ENCODE measurements around the gene DNM3. TPM values are rescaled to one million over a fixed set of nuclear protein-coding genes. Genes with fewer than 3 reads are reported as not detected.

DNM3 gene
- total and polyA plus RNA-seq, 2 donors (not counting 1 experiment from before 2014, with no cell fraction given): 1.0 to 1.3 TPM

- Mint-ChIP-seq H3K9me3 (ENCODE audit: insufficient read depth) (no peaks in the 10 kb centered on the region), H3K27me3 (peaks cover 42% of the 10 kb centered on the region), H3K4me1 (no peaks in the 10 kb centered on the region), H3K27ac (no peak overlapping the region), H3K4me3 (no peak overlapping the region)
- Histone ChIP-seq H3K9me3 (ENCODE audit: control extremely low read depth in 1 of 3, control insufficient read depth in 2 of 3, insufficient read depth in 1 of 3, low read length in 2 of 3) (no peaks in the 10 kb centered on the region), H3K27ac (ENCODE audit: low read length in 2 of 2) (no peak overlapping the region), H3K4me3 (ENCODE audit: control extremely low read depth in 1 of 5, extremely low read depth in 1 of 5, insufficient read depth in 1 of 5, low read depth in 2 of 5, low read length in 4 of 5) (no peak overlapping the region), H3K79me2 (ENCODE audit: control insufficient read depth, insufficient read depth, low read length) (no peaks in the 10 kb centered on the region), H3K27me3 (replicated peaks in 1 of 4; ENCODE audit: control extremely low read depth in 1 of 4, control insufficient read depth in 3 of 4, insufficient read depth in 4 of 4, low read length in 3 of 4) (no peaks in the 10 kb centered on the region), H3K36me3 (replicated peaks in 1 of 2; ENCODE audit: control extremely low read depth in 1 of 2, control insufficient read depth in 1 of 2, extremely low read depth in 1 of 2, insufficient read depth in 2 of 2, low read length in 1 of 2) (no peaks in the 10 kb centered on the region), H3K4me1 (ENCODE audit: control insufficient read depth in 2 of 2, insufficient read depth in 2 of 2, low read length in 2 of 2) (no peaks in the 10 kb centered on the region), H3K9ac (ENCODE audit: low read length) (no peak overlapping the region), H4K20me1 (ENCODE audit: control insufficient read depth, insufficient read depth, low read length, poor library complexity, severe bottlenecking) (no peaks in the 10 kb centered on the region), H2AFZ (ENCODE audit: insufficient read depth, low read depth, low read length, poor library complexity, severe bottlenecking) (no peak overlapping the region), H3K4me2 (replicated peaks; ENCODE audit: low read depth, low read length, poor library complexity, severe bottlenecking) (no peak overlapping the region)
- 62% methylated on average over 1 of the region's 1 CpG for WGBS (ENCODE audit: insufficient coverage)
- POLR2A ChIA-PET: no interaction called here
- intact Hi-C loops (cut with micrococcal nuclease): no loop called here
- no peak for ATAC-seq (ENCODE audit: low read depth)
- DNase-seq: no peak
- TF ChIP-seq CTCF (IDR thresholded peaks at IDR 0.05): no peak
- no peak for TF ChIP-seq EZH2 (IDR thresholded peaks at IDR 0.05; ENCODE audit: borderline replicate concordance, insufficient read depth, low read depth, low read length, poor library complexity, severe bottlenecking)
- CTCF ChIA-PET: interaction anchor here (0.7 kb wide), 1 partner anchor 413 kb away, joined by 3 read pairs; no protein-coding TSS in a partner anchor
Measured at GRCh38 chr1:172018727-172019311, 177.5 kb downstream of the DNM3 start.

- intact Hi-C loops (cut with micrococcal nuclease): no loop called here
- Mint-ChIP-seq H3K4me3 (no peak overlapping the region), H3K27me3 (peaks cover 38% of the 10 kb centered on the region), H3K27ac (no peak overlapping the region), H3K4me1 (no peaks in the 10 kb centered on the region), H3K9me3 (ENCODE audit: insufficient read depth) (no peaks in the 10 kb centered on the region)
- WGBS (ENCODE audit: insufficient coverage): 83% methylated on average over 1 of the region's 3 CpGs
- Histone ChIP-seq H3K4me2 (replicated peaks; ENCODE audit: low read depth, low read length, poor library complexity, severe bottlenecking) (no peak overlapping the region), H3K4me3 (ENCODE audit: control extremely low read depth in 1 of 5, extremely low read depth in 1 of 5, insufficient read depth in 1 of 5, low read depth in 2 of 5, low read length in 4 of 5) (no peak overlapping the region), H3K79me2 (ENCODE audit: control insufficient read depth, insufficient read depth, low read length) (no peaks in the 10 kb centered on the region), H3K27me3 (replicated peaks in 1 of 4; ENCODE audit: control extremely low read depth in 1 of 4, control insufficient read depth in 3 of 4, insufficient read depth in 4 of 4, low read length in 3 of 4) (no peaks in the 10 kb centered on the region), H4K20me1 (ENCODE audit: control insufficient read depth, insufficient read depth, low read length, poor library complexity, severe bottlenecking) (no peaks in the 10 kb centered on the region), H3K36me3 (replicated peaks in 1 of 2; ENCODE audit: control extremely low read depth in 1 of 2, control insufficient read depth in 1 of 2, extremely low read depth in 1 of 2, insufficient read depth in 2 of 2, low read length in 1 of 2) (no peaks in the 10 kb centered on the region), H3K4me1 (ENCODE audit: control insufficient read depth in 2 of 2, insufficient read depth in 2 of 2, low read length in 2 of 2) (no peaks in the 10 kb centered on the region), H3K9me3 (ENCODE audit: control extremely low read depth in 1 of 3, control insufficient read depth in 2 of 3, insufficient read depth in 1 of 3, low read length in 2 of 3) (no peaks in the 10 kb centered on the region), H3K9ac (ENCODE audit: low read length) (no peak overlapping the region), H3K27ac (ENCODE audit: low read length in 2 of 2) (no peak overlapping the region), H2AFZ (ENCODE audit: insufficient read depth, low read depth, low read length, poor library complexity, severe bottlenecking) (no peak overlapping the region)
- ChIA-PET POLR2A (no interaction called here), CTCF (no interaction called here)
- DNase-seq (no peak), ATAC-seq (ENCODE audit: low read depth) (no peak)
- TF ChIP-seq CTCF (IDR thresholded peaks at IDR 0.05): no peak
Measured at GRCh38 chr1:172019976-172020375, 178.7 kb downstream of the DNM3 start.
